Measurements from ENCODE around the gene ADH1B.
"Not testable (repeated sequence)": the region's sequence is repeated elsewhere in the genome, so short reads cannot be mapped to it uniquely, and the experiment has no call there.

Gene ADH1B

DNA sequence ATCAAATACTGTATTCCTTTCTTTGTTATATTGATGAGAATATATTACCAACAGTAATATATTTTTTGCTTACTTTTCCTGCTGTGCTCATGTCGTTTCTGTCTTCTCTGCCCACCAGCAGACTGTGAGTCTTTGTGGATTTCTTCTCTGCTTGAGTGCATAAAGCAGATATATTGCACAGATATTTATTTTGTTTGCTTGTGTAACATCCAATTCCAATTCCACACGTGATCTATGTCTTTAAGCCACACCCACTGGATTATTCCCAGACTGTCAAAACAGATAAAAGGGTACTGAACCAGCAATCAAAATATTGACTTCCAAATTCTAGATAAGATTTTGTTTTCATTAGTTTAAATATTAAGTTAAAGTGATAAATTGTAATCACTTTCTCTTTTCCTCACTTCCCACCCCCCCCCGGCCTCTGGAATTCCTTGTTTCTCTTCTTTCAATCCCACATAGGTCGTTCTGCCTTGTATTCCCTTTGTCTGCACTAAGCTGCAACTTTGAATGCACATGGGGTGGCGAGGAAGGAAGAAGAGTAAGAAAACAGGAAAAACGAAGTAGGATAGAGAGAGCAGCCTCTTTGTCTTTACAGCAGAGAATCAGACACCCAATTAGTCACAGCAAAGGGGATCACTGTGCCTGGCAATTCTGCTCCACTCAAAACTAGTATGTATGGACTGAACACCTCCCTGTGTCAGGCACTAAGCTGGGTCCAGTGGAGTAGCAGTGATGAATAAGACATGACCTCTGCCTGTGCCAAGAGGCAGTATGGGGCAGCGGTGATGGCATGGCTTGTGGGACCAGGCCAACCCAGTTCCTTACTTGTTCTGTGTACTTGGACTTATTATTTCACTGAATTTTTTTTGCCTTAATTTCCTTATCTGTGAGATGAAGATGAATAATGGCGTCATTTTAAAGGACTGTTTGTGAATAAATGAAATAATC is at the start of gene ADH1B:
TSS of gene ADH1B (minus strand) at position 161 of the 951 bp plus-strand sequence. CDS start at position 91, 70 bp downstream.
- DNase-seq (ENCODE audit: low read depth), result no peak

DNA sequence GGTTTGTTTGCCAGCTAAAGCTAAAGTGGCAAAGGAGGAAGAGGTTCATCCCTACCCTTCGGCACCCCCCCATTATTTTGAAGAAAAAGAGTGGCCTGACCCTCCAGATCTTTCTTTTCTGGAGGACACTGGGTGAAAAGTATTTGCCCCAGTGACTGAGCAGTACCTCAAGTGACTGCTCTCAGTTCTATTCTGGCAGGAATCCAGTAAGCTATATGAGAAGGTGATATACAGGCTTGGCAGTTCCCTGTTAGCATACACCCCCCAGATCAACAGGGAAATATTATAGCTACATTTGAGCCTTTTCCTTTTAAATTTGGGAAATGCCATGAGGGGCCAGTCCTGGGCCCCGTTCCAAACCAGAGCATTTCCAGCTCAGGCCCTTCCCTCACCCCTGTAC is 46.6 kb upstream of the ADH1B start:
- DNase-seq (ENCODE audit: low read depth), result not testable (repeated sequence)

DNA sequence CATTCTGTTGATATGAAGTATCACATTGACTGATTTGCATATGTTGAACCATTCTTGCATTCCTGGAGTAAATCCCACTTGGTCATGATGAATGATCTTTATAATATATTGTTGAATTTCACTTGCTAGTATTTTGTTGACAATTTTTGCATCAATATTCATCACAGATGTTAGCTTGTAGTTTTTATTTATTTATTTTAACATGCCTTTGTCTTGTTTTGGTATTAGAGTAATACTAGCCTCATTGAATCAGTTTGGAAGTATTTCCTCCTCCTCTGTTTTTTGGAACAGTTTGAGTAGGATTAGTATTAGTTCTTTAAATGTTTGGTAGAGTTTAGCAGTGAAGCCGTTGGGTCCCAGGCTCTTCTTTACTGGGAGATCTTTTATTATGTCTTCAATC is 45.3 kb upstream of the ADH1B start:
- no peak for DNase-seq (ENCODE audit: low read depth)

DNA sequence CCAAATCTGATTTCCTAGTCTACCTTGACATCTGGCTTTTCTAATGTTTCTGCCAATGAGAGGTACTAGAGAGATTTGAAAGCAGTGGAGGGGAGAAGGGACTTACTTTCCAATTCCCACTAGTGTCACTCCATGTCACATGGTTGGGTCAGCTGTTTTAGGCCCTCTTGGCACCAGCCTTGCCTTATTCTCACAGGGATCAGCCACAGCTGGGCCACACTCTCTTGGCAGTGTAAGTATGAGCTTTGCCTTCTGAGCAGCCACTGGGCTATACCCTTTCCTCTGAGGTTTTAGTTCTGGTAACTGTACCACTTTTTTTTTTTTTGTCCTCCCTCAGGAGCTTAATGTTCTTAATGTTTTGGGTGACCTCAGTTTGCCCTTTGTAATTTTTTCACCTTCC is 41.6 kb upstream of the ADH1B start:
- DNase-seq (ENCODE audit: low read depth), result no peak

DNA sequence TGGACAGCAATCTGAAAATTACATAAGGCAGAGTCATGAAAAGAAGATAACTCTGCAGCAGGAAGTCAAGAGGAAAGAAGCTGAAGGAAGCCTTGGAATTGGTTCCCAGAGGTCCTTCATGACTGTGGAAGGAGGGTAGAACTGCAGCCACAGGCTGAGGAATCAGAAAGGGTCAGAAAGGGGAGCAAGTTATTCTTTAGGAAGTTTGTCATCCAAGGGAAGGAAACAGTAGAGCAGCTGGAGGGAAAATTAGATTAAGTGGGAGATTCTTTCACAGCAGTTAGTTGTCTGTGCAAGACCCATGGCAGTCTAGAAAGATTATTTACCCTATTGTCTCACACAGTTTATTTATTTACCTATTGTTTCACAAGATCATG is 40.7 kb upstream of the ADH1B start:
- no peak for DNase-seq (ENCODE audit: low read depth)

DNA sequence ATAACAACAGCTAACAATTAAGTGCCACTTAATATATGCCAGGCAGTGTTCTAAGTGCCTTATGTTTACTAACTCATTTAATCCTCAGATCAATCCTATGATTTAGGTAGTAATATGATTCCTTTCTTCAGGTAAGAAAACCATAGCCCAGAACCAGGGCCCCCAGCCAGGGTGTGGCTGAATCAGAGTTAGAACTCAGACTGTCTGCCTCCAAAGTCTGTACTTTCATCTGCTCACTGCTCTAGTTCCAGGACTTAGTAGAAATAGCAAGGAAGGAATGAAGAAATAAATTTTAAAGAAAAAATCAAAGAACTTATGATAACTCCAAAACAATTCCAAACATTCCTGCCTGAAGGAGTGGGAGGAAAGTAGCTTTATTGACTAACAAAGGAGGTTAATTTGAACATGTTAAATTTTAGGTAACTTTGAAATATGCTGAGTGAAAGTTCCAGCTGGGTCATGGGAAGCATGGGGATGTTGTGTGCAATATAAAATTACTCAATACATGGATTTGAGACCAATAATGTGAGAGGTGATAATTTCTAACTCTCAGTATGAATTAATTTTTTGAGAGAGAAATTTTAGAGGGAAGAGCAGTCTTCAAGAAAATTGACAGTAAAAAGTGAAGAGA is 40.2 kb upstream of the ADH1B start:
- no peak for DNase-seq (ENCODE audit: low read depth)

DNA sequence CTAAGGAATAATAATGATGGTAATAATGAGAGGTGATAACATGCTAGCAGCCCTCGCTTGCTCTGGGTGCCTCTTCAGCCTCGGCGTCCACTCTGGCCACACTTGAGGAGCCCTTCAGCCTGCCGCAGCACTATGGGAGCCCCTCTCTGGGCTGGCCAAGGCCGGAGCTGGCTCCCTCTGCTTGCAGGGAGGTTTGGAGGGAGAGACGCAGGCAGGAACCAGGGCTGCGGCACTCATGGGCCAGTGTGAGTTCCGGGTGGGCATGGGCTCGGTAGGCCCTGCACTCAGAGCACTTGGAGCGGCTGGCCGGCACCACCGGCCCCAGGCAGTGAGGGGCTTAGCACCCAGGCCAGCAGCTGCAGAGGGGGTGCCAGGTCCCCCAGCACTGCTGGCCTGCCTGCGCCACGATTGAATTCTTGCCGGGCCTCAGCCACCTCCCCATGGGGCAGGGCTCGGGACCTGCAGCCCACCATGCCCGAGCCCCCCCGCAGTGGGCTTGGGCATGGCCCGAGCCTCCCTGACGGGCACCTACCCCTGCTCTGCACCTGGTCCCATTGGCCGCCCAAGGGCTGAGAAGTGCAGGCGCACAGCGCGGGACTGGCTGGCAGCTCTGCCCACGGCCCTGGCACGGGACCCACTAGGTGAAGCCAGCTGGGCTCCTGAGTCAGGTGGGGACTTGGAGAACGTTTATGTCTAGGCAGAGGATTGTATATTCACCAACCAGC is 38.4 kb upstream of the ADH1B start:
- no peak for DNase-seq (ENCODE audit: low read depth)

DNA sequence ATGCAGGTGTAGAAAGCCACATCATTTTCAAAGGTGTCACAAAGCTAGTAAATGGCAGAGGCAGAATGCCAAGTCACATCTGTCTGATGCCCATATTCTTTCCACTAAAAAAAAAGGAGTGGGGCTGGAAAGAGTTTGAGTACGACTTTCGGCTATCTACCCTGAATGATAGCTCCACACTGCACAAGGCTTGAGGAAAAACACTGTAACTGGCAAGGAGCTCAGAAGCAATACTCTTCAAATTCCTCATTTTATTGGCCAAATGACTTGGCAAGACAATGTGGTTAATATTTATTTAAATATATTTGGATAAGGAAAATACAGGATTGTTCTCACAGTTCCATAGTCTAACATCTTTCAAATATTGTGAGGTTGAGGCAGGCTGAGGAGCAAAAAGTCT is 36.7 kb upstream of the ADH1B start:
- no peak for DNase-seq (ENCODE audit: low read depth)

DNA sequence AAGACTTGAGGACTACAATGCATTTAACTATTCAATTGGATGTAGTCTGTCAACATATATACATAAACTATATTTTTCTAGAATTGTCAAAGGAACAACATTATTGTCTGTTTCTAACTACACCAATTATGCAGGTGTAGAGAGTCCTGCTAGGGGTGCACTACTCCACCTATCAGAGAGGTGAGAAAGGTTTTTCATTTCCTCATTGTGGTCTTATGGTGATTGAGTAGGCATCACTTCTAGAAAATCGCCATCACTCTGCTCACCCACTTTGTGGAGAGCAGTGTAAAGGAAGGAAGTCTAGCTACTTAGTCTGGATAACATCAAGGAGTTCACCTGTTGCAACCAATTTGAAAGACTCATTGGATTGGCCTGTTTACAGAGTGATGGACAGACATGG is 35.8 kb upstream of the ADH1B start:
- no peak for DNase-seq (ENCODE audit: low read depth)

DNA sequence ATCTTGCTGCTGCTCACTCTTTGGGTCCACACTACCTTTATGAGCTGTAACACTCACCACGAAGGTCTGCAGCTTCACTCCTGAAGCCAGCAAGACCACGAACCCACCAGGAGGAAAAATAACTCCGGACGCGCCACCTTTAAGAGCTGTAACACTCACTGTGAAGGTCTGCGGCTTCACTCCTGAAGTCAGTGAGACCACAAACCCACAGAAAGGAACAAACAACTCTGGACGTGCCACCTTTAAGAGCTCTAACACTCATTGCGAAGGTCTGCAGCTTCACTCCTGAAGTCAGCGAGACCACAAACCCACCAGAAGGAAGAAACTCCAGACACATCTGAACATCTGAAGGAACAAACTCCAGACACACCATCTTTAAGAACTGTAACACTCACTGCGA is 34.9 kb upstream of the ADH1B start:
- not testable (repeated sequence) for DNase-seq (ENCODE audit: low read depth)

DNA sequence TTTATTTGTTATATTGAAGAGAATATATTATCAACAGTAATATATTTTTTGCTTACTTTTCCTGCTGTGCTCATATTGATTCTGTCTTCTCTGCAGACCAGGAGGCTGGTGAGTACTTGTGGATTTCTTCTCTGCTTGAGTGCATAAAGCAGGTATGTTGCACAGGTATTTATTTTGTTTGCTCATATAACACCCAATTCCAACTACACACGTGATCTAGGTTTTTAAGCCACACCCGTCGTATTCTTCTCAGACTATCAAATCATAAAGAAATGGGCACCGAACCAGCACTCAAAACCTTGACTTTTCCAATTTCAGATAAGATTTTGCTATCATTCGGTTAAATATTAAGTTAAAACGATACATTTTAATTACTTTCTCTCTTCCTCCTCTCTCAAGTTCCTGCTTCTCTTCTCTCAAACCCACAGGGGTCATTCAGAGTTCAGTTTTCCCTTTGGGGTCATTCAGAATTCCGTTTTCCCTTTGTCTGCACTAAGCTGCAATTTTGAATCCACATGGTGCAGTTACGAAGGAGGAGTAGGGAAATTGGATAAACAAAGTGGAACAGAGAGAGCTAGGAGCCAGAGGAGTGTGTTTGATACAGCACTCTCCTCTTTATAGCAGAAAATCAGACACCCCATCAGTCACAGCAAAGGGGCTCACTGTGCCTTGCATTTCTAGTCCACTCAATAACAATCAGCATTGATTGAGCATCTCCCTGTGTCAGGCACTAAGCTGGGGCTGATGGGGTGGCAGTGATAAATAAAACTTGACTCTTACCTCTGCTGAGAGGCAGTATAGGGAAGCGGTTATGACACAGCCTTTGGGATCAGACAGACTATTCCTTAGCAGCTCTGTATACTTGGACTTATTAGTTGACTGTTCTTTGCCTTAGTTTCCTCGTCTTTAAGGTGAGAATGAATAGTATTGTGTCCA is 31.7 kb upstream of the ADH1B start, which contains the start of gene ADH1C:
TSS of gene ADH1C (minus strand) at position 145 of the 936 bp plus-strand sequence. CDS start at position 74, 71 bp downstream.
- DNase-seq (ENCODE audit: low read depth), result no peak

DNA sequence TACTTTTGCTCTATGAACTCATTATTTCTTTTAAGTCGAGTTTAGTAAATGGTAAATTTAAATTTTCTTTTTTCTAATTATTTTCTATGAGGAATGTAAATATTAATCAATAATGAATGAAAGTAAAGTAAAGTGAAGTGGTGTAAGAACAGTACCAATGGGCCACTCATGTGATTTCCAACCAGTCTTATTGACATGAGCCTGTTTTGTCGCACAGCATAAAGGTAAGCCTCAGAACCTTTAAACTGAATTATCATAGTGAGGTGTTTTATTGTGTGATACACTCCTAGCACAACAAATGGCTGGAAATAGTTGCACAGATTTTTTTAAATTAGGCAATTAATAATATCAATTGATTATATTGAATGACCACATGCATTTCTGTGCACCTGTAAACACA is 30.3 kb upstream of the ADH1B start:
- no peak for DNase-seq (ENCODE audit: low read depth)

DNA sequence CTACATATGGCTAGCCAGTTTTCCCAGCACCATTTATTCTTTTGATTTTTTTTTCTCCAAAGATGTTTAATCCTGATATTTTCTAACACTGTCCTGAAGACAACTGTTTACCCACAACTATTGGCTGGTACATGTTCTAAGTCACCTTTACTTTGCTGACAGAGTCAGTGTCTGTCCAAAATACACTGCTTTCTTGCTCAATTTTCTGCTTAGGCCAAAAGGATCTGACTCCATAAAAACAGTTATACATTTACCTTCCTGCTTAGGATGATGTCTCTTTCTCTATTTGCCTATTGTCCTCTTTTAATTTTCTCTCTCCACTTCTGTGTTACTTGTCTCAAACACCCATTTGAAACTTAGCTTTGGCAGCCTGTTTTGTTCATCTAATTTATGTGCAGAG is 28.1 kb upstream of the ADH1B start:
- no peak for DNase-seq (ENCODE audit: low read depth)

DNA sequence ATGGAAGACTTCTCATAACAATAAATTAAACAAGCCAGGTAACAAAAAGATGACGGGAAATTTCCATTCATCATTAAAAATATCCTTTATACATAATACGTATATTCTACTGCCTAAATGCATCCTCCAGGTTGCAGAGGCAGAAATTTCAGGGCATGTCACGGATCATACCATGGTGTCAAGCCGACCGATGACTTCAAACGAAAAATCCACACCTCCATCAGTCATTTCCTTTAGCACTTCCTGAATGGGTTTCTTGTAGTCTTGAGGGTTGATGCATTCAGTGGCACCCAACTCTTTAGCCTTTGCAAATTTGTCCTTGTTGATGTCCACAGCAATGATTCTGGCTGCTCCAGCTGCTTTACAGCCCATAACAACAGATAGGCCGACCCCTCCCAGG is 21.4 kb upstream of the ADH1B start:
- not testable (repeated sequence) for DNase-seq (ENCODE audit: low read depth)

DNA sequence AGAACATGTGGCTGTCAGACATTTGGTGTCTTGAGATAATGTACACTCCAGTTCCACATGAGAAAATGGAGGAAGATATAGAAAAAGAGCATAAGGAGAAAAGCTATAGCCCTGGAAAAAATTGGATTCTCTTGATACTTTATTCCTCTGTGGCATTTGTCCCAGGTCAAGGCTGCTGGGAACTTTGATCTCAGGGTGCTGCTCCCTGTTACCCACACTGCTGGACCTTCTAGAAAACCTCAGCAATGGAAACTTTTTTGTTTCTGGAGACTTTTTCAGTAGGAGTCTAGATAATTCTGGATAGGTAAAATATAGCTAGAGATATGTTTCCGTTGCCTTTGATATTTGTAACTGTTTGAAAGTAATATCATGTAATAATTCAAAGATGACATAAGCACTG is 20.2 kb upstream of the ADH1B start:
- no peak for DNase-seq (ENCODE audit: low read depth)

DNA sequence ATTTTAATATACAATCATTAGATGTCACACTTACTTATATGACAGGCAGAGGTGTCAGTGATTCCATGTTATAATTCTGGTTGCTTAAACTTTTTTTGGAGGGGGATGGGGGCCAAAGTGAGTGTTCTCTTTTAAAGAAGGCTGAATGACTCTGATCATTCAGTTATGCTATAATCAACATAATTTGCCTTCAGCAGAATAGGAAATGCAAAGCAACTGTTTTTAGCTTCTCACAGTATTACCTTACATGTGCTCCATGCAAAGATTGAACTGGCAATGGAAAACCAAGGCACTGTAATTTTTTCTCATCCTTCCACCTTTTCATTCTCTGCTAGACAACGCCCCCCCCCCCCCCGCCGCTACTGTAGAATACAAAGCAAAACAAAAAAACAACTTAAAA is 18.0 kb upstream of the ADH1B start:
- no peak for DNase-seq (ENCODE audit: low read depth)

DNA sequence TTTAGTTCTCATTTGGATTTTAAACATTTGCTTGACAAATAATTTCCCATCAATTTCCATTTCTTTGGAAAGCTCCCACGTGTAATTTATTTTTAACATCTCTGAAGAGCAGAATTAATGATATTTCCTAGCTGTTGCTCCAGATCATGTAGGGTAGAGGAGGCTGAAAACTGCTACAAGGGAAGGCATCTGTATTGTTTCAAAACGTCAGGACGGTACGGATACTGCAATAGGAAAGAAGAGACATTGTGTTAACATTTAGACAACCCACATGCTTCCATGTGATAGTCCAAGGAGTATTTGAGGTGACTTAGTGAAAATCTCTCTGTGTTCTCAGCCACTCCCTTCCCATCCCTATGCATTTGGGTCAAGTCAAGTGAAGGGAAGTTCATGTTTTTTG is 15.4 kb upstream of the ADH1B start:
- no peak for DNase-seq (ENCODE audit: low read depth)

DNA sequence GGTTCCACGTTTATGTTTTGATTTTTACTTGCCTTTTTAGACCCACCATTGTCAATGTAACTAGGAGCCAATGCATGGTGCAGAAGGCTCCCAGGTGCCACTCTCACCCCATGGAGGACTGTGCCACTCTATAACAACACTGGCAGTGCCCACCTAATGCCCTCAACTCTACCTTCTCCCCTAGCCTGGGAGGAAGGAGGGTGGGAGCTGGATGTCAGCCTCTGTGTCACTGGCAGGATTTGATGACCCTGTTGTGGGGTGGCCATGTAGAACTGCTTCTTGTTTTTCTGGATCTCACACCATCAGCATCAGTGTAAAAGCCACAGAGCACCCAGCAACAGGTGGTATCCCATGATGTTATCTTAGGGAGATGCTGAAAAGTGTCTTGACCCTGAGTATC is 13.7 kb upstream of the ADH1B start:
- DNase-seq (ENCODE audit: low read depth), result no peak

DNA sequence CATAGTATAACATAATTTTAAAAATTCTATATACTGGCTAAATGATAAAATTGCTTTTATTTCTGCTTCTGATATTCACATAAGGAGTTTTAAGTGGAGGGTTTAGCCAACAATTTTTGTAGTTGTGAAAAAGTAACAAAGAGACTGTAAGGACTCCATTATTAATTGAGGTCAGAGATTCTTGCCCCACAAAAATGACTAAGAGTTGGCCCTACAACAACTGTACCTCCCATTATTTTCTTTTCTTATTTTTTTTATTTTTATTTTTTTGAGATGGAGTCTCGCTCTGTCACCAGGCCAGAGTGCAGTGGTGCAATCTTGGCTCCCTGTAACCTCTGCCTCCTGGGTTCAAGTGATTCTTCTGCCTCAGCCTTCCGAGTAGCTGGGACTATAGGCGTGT is 9.4 kb upstream of the ADH1B start:
- no peak for DNase-seq (ENCODE audit: low read depth)

DNA sequence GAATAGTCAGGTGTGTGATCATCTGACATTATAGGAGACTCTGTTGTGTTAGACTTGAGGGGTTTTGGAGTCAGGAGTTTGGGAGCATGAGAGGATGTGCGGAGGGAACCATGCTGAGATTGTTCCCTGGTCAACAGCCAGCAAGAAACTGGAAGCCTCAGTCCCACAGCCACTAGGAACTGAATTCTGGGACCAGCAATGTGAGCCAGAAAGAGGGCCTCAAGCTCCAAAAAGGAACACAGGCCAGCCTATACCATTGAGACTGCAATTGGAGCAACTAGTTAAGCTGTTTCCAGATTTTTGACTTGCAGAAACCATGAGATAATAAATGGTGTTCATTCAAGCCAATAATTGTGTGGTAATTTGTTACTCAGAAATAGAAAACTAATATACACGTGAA is 8.7 kb upstream of the ADH1B start:
- no peak for DNase-seq (ENCODE audit: low read depth)

DNA sequence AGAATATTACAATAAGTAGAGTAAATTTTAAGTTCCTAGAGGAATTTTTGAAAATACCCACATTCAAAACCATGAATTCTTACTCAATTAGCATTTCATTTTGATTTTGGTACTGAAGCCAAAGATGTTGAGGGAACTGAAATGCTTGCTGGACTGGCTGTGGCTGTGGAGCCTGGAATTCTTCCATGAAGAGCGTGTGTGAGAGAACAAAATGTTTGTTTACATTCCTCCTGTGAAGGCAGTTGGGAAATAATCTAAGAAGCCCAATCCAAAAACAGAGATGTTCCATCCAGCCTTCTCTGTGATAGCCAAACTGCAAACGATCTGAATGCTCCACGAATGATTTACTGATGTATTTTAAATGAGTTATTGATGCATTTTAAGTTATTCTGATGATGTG is 3.8 kb upstream of the ADH1B start:
- DNase-seq (ENCODE audit: low read depth), result no peak

DNA sequence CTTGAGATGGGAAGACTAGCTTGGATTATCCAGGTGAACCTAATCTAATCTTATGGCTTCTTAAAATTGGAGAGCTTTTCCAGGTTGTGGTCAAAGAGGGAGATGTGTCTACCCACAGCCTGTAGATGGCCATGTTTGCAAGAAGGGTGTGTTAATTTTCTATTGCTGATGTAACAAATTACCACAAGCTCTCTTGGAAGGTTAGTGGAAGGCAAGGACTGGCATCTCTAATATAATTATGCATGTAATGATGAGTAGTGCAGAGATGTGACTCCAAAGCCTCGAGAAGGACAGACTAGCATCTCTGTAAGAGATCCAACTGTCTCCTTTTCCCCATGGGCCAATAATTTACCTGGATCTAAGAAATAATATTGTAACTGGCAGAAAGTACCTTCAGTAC is 3.2 kb upstream of the ADH1B start:
- no peak for DNase-seq (ENCODE audit: low read depth)
